DMS 273 treated with DMSO at 0.1 percent for 48 hours (cell line): ENCODE data around the gene MAB21L4.

Experiments used
- DNase-seq: peaks from one replicate; lab custom pipeline; 2025; lab: John Stamatoyannopoulos, UW

The MAB21L4 gene

GRCh38 chr2:240876475-240877251 lies 19.3 kb downstream of the MAB21L4 start:
- DNase-seq, result no peak

DNA sequence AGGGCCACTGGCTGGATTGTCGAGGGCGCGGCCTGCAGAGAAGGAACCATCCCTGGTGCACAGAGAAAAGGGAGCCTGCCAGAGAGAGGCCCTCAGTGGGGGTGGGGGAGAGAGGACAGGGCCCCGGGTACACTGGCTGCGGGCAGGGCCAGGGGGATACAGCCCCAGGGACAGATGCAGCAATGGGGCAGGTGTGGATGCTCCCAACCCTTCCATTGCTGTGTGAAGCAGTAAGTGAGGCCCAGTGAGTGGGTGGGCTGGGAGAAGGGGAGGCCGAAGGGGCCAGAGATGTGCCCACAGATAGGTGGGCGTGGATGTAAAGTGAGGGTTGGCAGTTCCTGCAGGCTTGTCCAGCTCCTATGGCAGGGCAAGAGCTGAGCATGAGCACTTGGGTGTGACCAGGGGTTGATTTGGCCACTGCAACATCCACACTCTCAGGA lies 19.9 kb downstream of the MAB21L4 start:
- DNase-seq, result no peak

- DNase-seq, result no peak
Observed at GRCh38 chr2:240875228-240876034, 20.5 kb downstream of the MAB21L4 start.

- no peak for DNase-seq
Observed at GRCh38 chr2:240874715-240875227, 21.2 kb downstream of the MAB21L4 start.

DNA sequence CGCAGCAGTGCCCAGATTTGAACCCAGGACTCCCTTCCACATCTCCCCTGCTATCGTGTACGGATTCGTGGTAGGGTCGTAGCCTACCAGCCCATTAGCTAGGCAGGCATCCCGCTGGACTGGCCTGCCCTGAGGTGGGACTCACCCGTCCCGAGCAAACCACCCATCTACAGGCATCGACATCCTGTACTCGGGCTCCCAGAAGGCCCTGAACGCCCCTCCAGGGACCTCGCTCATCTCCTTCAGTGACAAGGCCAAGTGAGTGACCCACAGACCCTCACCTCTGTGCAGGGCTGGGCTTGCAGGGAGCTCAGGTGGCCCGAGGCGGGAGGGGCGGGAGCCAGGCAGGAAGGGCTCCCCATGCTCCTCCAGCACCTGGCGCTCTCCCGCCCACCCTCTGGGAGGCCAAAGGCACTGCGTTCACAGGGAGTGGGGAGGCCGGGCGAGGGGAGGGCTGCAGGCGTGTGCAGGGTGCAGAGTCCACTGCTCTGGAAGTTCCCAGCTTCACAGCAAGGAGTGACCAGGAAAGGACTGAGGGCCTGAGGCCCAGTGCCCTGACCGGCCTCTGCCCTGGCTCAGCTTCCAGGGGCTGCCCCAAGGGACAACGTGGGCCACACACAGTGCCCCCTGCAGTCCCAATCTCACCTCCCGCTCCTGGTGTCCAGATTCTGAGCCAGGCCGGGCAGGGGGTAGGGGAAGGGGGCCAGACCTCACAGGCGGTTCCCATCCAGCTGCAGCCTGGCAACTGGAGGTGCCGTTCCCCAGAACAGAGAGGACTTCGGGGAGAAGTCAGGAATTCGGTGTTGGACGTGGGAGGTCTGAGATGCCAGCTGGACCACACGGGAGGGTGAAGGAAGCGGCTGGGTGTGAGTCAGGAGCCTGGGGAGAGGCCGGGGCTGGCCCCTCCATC lies 21.9 kb downstream of the MAB21L4 start:
- no peak for DNase-seq

GRCh38 chr2:240873098-240873788 lies 22.7 kb downstream of the MAB21L4 start:
- no peak for DNase-seq

DNA sequence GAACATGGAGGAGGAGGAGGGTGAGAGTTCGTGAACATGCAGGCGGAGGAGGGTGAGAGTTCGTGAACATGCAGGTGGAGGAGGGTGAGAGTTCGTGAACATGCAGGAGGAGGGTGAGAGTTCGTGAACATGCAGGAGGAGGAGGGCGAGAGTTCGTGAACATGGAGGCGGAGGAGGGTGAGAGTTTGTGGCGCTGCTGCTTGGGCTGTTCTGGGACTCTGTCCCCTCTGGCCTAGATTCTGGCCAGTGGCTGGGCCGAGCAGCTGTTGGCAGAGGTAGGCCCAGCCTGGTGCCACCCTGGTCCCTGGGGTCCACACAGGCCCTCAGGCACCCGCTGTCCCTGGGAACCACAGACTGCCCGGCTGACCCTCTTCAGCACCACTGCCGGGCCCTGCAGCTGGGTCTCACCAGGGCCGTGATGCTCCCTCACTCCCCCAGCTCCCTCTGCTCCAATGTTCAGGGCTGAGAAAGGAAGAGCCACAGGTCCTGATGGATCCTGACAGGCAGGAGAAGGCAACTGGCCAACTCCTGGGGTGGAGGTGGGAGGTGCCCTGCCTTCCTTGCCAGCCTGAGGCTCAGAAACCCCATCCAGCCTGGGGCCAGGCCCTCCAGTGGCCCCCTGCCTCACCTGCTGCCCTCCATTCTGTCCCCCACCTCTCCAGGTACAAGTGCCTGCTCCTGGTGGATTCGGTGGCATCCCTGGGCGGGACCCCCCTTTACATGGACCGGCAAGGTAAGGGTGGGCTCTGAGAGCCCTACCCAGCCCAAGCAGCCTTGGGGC lies 23.4 kb downstream of the MAB21L4 start:
- DNase-seq, result no peak

- no peak for DNase-seq
Observed at GRCh38 chr2:240871071-240871958, 24.6 kb downstream of the MAB21L4 start.

DNA sequence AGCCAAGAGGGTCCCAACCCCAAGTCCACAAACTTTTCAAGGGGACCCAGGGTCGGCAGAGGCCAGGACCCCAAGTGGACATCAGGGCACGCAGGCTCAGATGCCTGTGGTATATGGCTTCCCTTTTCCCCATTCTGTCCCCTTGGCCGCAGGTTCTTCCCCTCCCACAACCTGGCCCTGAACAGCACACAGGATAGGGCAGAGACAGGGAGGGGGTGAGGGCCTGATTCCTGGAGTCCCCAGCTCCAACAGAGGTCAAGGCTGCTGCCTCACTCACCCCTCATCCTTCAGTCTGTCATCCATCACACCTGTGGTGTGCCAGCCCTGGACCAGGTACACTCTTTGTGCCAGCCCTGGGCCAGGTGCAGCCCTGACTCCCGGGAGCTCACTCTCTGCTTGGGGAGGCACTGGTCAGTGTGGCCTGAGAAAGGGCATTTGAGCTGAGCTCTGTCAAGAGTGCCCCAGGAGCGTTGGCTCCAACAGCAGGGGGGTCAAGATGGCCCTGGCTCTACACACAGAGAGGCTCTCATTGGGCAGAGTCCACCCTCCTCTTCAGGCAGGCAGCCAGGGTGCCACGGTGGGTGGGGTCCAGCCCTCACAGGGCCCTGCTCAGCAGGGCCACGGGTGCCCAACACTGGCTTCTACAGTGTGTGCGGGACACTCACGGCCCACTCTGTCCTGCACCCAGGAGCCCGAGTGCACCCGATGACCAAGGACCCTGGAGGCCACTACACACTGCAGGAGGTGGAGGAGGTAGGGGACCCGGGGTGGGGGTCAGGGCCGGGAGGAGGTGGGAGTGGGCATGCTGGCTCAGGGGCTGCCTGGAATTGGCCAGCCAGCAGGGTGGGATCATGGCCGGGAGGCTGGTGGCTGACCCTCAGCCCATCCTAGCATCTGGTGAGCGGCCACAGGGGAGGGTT lies 25.7 kb downstream of the MAB21L4 start:
- DNase-seq, result no peak

- DNase-seq, result no peak
Observed at GRCh38 chr2:240869109-240869955, 26.6 kb downstream of the MAB21L4 start.

DNA sequence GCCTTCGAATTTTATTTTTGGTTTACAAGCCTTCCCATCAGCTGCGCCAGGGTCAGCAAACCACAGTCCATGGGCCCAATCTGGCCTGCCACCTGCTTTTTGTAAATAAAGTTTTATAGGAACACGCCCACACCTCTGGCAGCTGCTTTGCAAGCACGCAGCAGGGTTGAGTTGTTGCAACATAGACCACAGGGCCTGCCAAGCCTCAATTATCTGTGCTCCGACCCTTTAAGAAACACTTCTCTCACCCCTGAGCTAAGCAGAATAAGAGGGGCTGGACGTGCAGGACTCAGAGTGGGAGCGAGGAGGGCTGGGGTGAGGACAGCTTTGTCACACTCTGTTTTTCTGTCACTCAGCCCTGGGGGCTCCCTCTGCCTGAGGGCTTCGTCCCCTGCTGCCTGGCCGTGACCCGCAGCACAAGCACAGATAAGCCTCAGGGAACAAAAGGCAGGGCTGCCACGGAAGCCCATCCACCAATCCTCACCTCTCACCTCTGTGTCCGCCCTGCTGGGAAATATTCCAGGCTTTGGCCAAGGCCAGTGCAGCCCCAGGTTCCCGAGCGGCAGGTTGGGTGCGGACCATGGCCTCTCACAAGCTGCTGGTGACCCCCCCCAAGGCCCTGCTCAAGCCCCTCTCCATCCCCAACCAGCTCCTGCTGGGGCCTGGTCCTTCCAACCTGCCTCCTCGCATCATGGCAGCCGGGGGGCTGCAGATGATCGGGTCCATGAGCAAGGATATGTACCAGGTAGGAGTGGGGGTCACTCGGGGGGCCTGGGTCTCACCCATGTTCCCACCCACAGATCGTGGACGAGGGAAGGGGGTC lies 27.5 kb downstream of the MAB21L4 start, which contains the start of gene AGXT:
AGXT (plus strand) TSS at position 539 of the 823 bp plus-strand sequence; CDS start at position 581, 42 bp downstream.
- no peak for DNase-seq

GRCh38 chr2:240865391-240865790 lies 30.6 kb downstream of the MAB21L4 start:
- DNase-seq, result no peak

GRCh38 chr2:240864475-240864874 lies 31.5 kb downstream of the MAB21L4 start:
- DNase-seq, result no peak

GRCh38 chr2:240861547-240861946 lies 34.4 kb downstream of the MAB21L4 start:
- no peak for DNase-seq

DNA sequence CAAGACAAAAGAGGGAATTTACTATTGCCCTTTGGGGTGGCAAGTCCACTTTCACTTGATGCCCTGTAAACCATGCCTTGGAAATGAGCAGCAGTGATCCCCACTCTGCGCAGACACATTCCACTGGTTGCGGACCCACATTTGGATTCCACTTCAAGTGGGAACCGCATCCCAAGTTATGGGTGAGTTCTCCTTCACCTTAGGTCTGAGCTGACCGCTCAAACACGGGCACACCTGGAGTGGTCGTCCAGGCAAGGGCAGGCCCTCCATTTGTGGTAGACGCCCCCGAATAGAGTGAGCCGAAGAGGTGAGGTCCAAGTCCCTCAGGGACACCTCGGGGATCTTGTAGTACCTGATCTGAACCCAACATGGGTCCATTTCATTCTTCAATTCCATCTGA lies 37.1 kb downstream of the MAB21L4 start:
- no peak for DNase-seq

DNA sequence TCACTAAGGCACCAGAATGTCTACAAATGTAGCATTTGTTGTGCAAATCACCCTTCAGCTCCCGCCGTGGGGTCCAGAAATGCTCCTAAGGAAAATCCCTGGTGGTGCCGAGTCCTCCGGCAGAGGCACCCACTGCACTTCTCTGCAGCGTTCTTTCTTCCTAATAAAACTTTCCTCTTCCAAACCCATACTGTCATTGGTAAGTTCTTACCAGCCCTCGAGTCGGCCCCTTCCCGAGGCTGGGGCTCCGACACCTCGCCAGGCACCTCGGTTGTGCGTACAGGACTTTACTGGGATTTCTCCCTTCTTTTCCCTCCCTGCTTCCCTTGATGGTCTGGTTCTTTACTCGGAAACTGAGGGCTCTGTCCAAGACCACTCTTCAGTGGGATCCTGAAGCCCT lies 37.6 kb downstream of the MAB21L4 start:
- DNase-seq, result no peak
